Fibroblast of skin of right biceps (primary cell): ENCODE results near the gene PDXP.

Experiments
- DNase-seq: peaks from one replicate; pipeline ENCODE4 v3.0.0-alpha.2; 2013

PDXP gene

DNA sequence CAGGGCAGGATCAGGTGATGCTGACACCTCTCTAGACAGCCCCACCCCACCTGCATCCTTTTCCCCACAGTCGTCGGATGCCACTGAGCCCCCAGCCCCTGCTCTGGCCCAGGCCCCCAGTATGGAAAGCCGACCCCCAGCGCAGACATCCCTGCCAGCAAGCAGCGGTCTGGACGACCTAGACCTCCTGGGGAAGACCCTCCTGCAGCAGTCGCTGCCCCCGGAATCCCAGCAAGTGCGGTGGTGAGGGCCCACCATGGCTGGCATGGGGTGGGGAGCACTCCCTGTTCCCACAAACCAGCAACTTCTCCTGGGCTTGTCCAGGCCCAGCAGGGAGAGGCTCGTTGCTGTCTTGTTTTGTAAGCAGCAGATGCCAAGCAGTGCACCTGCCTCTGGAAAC lies 28.6 kb upstream of the PDXP start:
- DNase-seq = no peak

DNA sequence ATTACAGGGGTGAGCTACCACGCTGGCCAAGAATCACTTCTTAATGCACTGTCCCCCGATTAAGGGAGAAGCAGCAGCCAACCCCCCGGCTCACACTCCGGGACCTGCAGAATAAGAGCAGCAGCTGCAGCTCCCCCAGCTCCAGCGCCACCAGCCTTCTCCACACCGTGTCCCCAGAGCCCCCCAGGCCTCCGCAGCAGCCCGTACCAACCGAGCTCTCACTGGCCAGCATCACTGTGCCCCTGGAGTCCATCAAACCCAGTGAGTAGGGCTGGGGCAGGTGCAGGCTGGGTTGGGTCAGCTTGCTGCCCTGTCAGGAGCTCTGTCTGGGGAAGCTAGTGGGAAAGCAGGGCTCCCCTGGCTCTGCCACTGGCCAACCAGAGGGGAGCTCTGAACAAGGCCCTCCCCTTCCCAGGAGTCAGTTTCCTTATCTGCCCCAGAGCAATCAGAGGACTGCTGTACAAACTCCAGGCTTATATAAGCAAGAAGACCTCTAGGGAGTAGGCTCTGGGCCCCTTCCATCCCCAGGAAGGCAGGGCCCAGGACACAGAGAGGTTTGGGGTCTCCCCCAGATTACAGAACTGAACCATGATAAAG lies 27.6 kb upstream of the PDXP start:
- no peak for DNase-seq

DNA sequence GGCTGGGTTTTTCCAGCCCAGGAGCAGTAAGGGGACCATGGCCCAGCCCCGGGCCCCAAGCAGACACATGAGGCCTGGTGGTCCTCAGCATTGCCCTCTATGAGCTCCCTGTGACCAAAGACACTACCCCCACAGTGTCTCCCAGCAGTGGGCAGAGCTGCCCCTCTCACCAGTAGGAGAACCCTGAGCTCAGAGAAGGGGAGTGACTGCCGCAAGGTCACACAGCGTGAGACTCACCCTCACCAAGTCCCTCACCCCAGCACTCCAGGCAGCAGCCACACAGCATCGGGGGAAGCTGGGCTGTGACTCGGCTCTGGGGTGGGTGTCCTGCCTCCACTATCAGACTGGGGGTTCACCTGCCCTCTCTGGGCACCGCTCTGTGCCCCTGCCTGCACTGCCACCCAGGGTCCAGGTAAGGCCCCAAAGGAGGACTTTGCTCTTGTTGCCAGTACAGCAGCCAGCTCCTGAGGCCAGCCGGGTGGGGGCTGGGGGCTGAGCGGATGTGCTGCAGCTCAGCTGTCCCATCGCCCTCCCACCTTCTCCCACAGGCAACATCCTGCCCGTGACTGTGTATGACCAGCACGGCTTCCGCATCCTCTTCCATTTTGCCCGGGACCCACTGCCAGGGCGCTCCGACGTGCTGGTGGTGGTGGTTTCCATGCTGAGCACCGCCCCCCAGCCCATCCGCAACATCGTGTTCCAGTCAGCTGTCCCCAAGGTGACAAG lies 26.9 kb upstream of the PDXP start:
- no peak for DNase-seq

DNA sequence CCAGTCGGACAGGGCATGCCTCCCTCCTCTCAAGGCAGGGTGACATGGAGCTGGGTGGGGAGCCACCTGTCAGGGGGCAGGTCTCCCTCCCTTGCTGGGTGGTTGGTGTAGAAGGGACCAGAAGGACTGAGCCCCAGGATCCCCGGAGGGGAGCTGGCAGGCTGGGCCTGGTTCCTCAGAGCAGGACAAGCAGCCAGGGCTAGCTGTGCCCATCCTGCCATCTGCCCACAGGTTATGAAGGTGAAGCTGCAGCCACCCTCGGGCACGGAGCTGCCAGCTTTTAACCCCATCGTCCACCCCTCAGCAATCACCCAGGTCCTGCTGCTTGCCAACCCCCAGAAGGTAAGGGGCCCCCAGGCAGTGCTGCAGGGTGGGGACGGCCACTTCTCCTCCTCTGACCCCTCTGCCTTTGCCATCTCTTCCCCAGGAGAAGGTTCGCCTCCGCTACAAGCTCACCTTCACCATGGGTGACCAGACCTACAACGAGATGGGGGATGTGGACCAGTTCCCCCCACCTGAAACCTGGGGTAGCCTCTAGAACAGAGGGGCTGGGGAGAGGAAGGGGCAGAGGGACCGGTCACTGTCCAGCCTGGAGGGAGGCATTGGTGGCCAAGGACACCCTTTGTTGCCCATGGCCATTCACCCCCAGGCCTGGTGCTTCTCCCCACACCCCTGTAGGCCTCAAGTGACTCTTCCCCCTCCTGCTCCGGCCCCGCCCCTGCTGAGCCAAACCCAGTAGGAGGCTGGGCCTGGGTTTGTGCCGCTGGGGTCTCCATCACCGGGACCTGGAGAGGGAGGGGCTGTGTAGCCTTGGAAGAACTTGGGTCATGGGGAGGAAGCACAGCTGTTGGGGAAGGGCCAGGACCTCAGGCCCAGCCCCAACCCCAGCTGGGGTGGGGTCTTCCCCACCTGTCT lies 26.1 kb upstream of the PDXP start:
- no peak for DNase-seq

DNA sequence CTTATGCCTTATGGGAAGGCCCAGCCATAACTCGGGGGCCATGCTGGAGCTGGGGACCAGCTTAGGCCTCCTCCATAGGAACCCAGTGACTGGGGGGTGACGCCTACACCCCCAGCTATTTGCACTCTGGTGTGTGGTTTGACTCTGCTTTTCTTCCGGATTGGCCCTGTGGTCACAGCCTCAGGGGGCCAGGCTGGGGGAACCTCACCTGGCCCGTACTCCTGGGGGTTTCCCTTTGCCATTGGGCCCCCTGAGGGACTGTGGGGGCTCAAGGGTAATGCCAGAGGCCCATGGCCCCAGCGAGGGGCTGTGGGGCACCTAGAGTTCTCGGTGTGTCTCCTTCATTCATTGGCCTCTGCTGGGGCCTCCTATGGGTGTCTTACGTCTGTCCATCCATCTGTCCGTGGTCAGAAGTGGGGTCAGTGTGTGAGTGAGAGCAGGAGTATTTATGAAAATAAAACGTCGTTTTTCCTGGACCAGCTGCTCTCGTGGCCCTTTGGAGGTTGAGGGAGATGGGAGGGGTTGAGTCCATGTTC lies 25.4 kb upstream of the PDXP start:
- no peak for DNase-seq

DNA sequence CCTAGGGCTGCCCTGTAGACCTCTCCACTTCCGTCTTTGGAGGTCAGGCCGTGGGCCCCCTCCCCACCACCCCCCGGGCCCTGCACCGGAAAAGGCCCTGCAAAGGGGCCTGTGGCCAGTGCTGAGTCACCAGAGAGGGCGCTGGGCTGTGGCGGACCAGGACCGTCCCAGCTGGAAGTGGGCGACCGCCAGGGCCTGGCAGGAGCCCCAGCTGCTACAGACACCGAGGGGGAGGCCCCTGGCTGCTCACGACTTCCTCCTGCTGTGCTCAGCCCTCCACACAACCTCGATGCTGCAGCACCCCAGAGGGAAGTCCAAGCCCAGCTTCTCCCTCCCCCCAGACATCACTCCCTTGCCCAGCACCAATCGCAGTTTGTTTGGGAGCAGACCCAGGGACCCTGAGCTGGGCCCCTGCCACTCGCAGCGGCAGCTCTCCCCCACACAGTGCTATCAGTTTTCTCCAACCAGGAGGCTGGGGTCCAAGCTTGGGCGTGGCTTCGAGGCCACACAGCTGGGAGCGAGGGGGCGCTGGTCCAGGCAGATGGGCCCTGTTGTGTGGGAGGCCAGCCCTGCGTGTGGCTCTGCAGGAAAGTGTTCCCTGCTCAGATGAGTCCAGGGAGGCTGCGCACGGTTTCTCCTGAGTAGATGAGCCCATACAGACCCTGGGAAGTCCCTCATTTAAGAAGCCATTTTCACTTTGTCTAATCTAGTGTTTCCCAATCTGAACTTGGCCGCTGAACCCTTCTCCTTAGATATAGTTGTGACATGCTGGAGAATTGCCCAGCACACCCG lies 24.7 kb upstream of the PDXP start:
- DNase-seq = peak; percentile 83

DNA sequence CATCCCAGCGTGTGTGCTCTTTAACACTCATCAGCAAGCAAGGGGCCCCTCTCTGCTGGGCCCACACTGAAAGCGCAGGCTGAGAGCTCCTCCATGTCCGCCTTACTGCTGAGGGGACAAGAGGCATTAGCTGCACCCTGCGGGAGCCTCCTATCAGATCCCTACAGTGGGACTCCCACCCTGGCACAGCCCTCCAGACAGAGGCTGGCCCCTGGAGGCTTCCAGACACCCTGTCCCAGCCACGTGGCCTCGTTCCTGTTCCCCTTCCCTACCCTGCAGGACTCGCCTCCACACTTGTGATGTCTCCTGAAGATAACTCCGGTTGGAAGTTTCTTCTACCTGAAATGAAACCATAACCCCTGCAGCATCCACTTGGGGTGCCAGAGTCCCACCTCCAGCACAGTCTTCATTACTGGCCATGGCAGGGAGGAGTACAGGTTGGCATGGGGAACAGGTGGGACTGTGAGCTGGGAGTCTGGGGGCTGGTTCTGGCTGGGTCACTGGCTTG lies 24.1 kb upstream of the PDXP start:
- no peak for DNase-seq

DNA sequence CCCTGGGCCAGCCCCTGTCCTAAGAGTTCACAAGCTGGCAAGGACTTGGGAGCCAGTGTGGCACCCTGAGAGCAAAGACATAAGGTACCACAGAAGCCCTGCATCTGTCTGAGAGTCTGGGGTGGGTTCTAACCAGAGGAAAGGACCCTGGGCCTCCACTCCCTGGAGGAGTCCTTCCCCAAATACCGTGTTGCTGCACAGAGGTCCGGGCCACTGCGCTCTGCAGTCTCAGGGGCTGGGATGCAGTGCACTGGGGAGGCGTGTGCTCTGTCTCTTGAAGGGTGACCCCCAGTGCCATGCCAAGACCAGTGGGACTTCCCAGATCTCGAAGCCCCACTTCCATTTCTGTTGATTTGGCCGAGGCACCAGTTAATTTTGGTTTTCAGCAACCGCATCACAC lies 23.4 kb upstream of the PDXP start:
- DNase-seq = no peak

DNA sequence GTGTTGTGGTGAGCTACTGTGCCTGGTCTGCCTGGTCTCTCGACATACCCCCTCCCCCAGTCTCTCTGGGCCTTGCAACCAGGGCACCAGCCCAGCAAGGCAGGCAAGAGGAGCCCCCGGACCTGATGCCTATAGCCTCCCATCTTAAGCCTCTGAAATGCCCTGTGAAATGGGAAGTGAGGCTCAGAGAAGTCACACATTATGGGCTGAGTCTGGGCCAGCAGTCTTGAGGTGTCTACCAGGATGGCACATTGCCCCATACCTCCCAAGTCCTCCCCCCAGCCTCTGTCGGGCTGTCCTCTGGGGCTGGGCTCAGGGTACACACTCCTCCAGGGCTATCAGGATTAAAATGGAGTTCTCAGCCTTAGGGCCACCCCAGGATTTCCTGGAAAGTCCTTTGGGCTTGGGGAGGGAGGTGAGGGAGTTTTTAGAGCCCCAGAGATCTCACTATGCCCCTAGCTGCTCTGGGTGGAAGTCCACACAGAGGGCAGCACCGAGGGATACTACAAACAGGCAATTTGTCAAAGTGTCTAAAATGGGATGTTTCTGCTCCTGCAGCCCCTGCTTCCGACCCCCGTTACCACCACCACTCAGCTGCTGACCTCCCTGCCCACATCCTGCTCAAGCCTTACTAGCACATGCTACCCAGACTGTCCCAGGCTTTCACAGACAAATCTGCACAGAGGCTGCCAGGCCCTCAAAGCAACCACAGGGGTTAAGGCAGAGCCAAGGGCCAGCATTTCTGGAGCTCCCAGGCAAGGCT lies 22.2 kb upstream of the PDXP start:
- no peak for DNase-seq

DNA sequence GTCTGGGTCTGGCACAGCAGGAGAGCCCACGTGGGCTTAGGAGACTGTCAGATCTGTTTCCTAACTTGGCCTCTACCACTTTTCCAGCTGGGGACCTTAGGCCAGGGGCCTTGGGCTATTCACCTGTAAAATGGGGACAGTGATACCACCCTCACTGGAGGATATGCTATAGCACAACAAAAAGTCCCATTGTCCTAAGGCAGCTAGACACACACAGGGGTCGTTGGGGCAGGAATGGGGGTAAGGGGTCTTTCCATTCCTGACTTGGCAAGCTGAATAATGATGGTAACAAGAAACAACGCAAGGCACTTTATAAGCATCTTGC lies 21.6 kb upstream of the PDXP start:
- DNase-seq = no peak

DNA sequence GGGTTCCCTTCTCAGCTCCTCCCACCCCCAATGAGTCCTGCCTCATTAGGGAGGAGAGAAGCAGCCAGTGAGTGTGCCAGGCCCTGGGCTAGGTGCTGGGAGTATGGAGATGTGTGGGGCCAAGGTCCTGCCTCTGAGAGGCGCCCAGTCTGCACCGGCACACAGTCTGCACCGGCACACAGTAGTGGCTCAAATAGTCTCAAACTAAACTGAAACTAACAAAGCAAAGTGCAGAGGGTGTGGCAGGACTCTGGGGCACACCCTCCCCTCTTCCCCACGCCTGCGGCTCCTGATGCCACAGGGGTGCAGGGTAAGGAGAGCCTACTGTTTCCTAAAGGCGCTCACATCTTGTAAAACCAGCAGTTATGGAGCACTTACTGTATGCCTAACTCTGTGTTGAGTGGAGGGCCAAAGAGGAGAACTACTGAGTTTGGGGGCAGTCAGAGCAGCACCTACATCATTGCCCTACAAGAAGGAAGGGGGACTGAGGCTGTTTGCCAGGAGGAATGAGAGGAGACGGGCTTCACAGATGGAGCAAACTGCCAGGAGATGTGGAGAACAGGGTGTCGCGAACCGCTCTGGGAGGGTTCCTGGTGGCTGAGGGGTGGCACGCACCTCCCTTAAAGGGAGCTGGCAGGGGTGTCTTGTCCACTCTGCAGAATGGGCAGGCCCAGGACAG lies 20.0 kb upstream of the PDXP start:
- DNase-seq = no peak

DNA sequence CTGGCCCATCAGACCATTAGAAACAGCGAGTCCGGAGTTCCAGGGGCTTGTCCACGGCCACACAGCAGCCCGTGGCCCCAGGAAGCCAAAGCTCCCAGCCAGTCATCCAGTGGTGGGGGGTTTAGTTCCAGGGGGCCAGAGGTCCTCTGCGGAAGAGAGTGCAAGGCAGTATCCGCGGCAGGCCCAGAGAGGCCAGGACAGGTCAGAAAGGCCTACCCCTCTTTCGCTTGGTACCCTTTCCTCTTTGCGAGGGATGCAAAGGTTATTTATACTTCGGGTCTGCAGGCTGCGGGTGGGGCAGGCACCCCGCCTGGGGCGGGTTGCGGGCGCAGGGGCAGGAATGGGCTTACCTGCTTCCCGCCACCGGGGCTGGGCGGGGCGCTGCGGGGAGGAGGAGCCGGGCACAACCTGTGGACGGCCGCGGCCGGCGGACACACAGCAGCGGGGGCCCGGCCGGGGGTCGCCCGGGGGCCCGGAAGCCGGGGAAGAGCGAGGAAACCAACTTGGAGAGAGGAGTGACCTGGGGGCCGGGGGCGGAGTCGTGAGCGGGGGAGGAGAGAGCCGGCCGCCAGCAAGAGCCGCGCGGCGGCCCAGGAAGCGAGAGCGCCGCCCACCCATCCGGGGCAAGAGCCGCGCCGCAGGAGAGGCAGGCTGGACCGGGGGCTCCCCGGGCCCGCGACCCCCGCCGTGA lies 19.3 kb upstream of the PDXP start, which contains the start of gene SH3BP1:
TSS of gene SH3BP1 (plus strand) at position 600 of the 691 bp plus-strand sequence. CDS start 119 bp downstream, outside the sequence.
- DNase-seq = peak; percentile 44

DNA sequence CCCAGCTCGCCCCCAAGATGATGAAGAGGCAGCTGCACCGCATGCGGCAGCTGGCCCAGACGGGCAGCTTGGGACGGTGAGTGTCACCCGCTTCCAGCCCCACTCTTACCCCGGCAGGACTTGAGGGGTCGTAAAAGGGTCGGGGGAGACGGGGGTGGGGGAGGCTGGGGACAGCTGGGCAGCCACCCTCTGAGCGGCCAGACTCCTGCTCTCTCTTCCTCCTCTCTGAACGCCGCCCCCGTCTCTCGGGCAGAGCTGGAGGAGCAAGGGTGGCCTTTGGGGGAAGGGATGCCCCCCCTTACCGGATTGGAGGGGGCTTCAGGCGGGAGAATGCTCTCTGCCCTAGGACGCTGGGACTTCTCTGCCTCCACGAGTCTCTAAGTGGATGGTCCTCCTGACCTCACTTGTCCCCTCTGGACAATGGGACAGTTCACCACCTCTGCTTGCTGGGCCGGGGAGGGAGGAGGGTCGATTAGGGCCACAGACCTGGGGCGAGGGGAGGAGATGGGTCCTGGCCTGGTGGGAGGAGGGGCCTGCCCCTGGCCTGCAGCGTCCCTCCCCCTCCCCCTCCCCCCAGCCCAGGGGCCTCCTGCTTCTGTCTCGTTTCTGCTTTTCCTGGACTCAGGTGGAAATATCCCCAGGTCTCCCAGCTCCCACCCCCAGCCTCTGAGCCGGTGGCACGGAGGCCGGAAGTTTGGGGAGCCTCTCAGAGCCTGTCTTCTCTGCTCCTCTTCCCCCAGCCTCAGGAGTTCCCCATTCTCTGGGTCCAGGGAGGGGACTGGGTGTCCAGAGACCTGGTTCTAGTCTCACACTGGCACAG lies 18.5 kb upstream of the PDXP start:
- no peak for DNase-seq

DNA sequence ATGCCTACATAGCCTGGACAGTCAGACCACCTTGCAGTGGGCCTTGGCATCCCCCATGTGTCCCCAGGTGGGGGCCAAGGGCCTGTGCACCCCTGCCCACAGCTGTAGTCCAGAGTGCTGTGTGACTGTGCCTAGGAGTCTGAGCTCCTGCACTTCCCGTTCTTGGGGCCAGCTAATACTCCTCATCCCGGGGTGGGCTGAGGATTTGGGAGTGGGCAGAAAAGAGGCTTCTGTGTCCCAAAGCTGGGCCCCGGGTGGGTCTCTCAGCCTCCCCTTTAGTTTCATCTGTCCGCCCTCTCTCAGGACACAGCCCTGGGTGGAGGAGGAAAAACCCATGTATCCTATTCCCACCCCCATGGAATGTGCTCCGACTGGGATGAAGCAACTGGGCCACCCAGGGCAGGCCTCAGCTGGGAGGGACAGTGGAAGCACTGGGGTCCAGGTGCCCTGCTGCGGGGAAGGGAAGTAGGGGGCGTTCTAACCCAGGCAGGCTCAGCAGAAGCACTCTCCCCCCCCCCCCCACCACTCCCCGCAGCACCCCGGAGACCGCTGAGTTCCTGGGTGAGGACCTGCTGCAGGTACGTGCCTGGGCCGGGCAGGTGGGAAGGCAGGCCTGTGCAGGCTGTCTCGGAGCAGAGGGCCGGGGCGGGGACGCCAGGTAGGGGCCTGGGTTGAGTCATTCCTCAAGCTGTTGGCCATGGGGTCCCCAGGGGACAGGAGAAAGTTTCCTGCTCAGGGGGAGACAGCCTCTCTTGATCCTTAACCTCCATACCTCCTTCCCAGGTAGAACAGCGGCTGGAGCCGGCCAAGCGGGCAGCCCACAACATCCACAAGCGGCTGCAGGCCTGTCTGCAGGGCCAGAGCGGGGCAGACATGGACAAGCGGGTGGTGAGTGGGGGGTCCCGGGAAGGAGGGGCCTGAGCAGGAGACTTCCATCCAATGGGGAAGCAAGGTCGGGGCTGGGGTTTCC lies 17.6 kb upstream of the PDXP start:
- DNase-seq = no peak

DNA sequence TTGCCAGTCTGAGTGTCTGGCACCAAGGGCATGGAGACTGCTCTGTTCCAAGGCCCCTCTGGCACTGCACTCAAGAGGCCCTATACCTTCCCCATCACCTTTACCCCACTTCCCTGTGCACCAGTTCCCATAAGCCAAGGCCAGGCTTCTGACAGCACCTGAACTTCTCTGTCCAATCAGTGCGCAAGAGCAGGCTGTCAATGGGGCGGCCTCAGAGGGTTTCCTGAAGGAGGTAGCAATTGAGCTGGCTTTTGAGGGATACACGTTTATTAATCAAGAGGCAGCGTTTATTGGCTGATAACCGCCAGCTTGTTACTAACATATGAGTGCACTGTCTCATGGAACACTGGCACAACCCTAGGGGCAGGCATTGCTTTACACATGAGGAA lies 17.0 kb upstream of the PDXP start:
- DNase-seq = no peak

DNA sequence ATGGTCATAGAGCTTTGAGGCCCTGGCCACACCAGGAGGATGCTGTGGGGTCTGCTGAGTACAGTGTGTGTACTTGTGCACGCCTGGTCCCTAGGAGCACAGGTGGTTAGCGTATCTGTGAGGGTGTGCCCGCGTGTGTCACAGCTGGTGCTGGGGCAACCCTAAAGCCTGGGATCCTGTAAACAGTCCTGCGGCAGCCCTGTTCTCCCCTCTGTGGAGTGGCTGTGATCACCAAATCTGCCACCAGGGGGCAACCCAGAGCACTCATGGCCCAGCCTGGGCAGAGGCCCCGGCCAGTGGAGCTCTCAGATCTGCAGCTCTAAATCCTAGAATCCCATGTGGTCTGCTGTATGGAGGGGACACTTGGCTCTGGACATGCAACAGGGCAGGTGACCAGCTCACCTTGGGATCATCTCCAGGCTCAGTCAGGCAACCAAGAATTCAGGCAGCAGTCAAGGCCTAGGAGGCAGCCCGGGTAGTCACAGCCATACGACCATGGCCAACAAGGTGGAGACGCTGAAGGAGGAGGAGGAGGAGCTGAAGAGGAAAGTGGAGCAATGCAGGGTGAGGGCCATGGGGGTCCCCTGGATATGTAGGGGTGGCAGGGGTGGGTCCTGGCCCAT lies 15.2 kb upstream of the PDXP start:
- DNase-seq = peak; percentile 59

DNA sequence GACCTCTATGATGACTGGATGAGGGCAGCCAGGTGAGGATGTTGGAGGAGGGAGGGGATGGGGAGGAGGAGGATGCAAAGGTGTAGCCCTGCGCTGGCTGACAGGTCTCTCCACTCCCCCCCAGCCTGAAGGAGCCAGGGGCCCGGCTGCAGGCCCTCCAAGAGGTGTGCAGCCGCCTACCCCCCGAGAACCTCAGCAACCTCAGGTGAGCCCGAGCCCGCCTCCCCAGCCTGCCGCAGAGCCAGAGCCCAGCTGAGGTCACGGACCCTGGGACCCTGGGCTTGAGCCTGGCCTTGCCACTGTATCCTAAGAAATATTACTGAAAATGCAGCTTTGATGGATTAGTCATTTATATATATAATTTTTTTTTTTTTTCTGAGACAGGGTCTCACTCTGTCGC lies 11.2 kb upstream of the PDXP start:
- DNase-seq = no peak

DNA sequence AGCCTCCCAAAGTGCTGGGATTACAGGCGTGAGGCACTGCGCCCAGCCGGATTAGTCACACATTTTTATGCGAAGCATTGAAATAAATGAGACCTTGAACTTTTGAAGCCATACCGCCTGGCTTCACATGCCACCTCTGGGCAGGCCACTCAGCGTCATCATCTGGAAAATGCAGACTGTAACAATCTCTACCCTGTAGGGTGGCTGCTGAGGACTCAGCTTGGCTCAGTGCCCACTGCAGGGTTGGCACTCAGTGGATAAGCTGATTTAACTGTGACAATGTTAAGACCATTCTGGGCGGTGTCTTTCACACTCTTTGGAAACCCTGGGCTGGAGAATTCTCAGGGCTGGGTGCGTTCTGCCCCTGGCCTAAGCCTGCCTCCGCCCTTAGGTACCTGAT lies 10.6 kb upstream of the PDXP start:
- no peak for DNase-seq
